ENCODE measurements around the gene EIF3F. TPM values are rescaled to one million over a fixed set of nuclear protein-coding genes. Genes with fewer than 3 reads are reported as not detected.

Gene EIF3F
- total and polyA plus RNA-seq, 2 of the 4 experiments (the other 2 are of a cell fraction): 279 to 306 TPM

DNA sequence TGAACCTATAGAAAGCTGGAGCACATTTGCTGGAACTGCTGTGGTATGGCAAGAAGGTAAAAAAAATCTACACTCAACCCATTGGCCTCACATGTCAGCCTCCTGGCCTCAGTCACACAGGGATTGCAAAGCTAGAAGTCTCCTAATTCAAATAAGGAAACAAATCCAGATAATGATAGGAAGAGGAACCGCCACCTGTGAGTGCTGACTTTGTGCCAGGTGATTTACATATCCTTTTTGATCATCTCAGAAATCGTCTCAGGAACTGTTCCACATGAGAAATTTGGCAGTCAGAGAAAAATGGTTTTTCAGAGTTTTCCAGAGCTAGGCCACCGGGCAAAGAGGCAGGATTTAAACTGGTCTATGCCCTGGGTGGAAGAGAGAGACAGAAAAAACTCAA, 22.9 kb upstream of the EIF3F start:
- Histone ChIP-seq H4K20me1 (ENCODE audit: insufficient read depth, low read length) (no peaks in the 10 kb centered on the region), H3K9me1 (ENCODE audit: insufficient read depth, low read length) (peaks cover 16% of the 10 kb centered on the region), H2AK9ac (replicated peaks; ENCODE audit: low read depth, low read length, poor library complexity) (peak overlapping the region; percentile 92), H3K4me1 (ENCODE audit: control insufficient read depth, insufficient read depth, low read length) (peaks cover 32% of the 10 kb centered on the region), H2BK20ac (ENCODE audit: low read depth, low read length) (peak overlapping the region; percentile 95), H4K5ac (ENCODE audit: low read depth, low read length) (peak overlapping the region; percentile 89; the same call in 1 of the 2 replicates), H3K36me3 (ENCODE audit: control insufficient read depth, insufficient read depth, low read length) (no peaks in the 10 kb centered on the region), H4K8ac (ENCODE audit: low read depth in 2 of 2, low read length in 2 of 2) (peak overlapping the region; percentile 89 to 96), H3K79me1 (ENCODE audit: low read depth in 1 of 2, low read length in 2 of 2) (peaks cover 0 to 19% of the 10 kb centered on the region in 2 experiments; a peak in 2 of 4 replicates), H3K4me3 (ENCODE audit: insufficient read depth, low read depth, low read length) (no peak overlapping the region), H3K9me3 (ENCODE audit: control insufficient read depth, insufficient read depth, low read length) (no peaks in the 10 kb centered on the region), H3K23ac (ENCODE audit: low read depth, low read length) (peak overlapping the region; percentile 76; the same call in 1 of the 2 replicates), H3K4ac (ENCODE audit: low read depth, low read length) (peak overlapping the region; percentile 98), H3K9ac (ENCODE audit: low read depth, low read length) (peak overlapping the region; percentile 10; the same call in 1 of the 2 replicates), H4K91ac (ENCODE audit: insufficient read depth, low read depth, low read length) (peak overlapping the region; percentile 99), H3K27me3 (ENCODE audit: control insufficient read depth, insufficient read depth, low read length) (no peaks in the 10 kb centered on the region), H3K56ac (ENCODE audit: extremely low read depth, insufficient read depth, low read length) (peak overlapping the region; percentile 68; the same call in 1 of the 2 replicates), H2AK5ac (ENCODE audit: low read depth, low read length) (peak overlapping the region; percentile 95), H2AFZ (replicated peaks; ENCODE audit: low read length, poor library complexity) (no peak overlapping the region), H2BK5ac (ENCODE audit: low read depth, low read length, poor library complexity, severe bottlenecking) (peak overlapping the region; percentile 98), H2BK120ac (ENCODE audit: low read depth, low read length) (peak overlapping the region; percentile 98), H3K4me2 (ENCODE audit: low read depth, low read length) (peak overlapping the region; percentile 33; the same call in 1 of the 2 replicates), H3K27ac (ENCODE audit: insufficient read depth, low read length) (peak overlapping the region; percentile 75), H3K18ac (ENCODE audit: low read depth, low read length) (peak overlapping the region; percentile 94), H2BK15ac (ENCODE audit: low read depth, low read length) (peak overlapping the region; percentile 95), H3K14ac (replicated peaks; ENCODE audit: low read depth, low read length) (peak overlapping the region; percentile 95)
- in situ Hi-C loops (cut with MboI; ENCODE audit: low sequenced_read_pairs) (no loop called here), dilution Hi-C loops (cut with HindIII; ENCODE audit: low sequenced_read_pairs, unreplicated experiment) (no loop called here), intact Hi-C loops (cut with micrococcal nuclease) (no loop called here)
- DNase-seq: peak; percentile 23
- POLR2A ChIA-PET (ENCODE audit: unreplicated experiment): no interaction called here
- CTCF ChIA-PET: interaction anchor here (0.9 to 1.4 kb wide), 2 partner anchors 8 to 393 kb away, joined by 3 read pairs; no protein-coding TSS in a partner anchor
- TF ChIP-seq CEBPB (IDR thresholded peaks at IDR 0.05; ENCODE audit: low read depth, low read length): no peak
- no peak for TF ChIP-seq CTCF (conservative IDR thresholded peaks at IDR 0.05; ENCODE audit: low read depth, low read length)
- no peak for TF ChIP-seq CHD1 (IDR thresholded peaks at IDR 0.05; ENCODE audit: low read depth, low read length)
- TF ChIP-seq MAZ (IDR thresholded peaks at IDR 0.05; ENCODE audit: borderline replicate concordance, low read depth, low read length): no peak
- no peak for TF ChIP-seq BHLHE40 (IDR thresholded peaks at IDR 0.05; ENCODE audit: low read depth, low read length)
- TF ChIP-seq, protein P1, sequence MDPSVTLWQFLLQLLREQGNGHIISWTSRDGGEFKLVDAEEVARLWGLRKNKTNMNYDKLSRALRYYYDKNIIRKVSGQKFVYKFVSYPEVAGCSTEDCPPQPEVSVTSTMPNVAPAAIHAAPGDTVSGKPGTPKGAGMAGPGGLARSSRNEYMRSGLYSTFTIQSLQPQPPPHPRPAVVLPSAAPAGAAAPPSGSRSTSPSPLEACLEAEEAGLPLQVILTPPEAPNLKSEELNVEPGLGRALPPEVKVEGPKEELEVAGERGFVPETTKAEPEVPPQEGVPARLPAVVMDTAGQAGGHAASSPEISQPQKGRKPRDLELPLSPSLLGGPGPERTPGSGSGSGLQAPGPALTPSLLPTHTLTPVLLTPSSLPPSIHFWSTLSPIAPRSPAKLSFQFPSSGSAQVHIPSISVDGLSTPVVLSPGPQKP (IDR thresholded peaks at IDR 0.05; ENCODE audit: borderline replicate concordance, low read depth, low read length): no peak
- no peak for TF ChIP-seq RAD21 (IDR thresholded peaks at IDR 0.05; ENCODE audit: low read length)
- TF ChIP-seq NFE2L2 (IDR thresholded peaks at IDR 0.05; ENCODE audit: low read depth, low read length): no peak
- no peak for TF ChIP-seq RCOR1 (IDR thresholded peaks at IDR 0.05; ENCODE audit: insufficient replicate concordance, low read length)
- TF ChIP-seq MAFK (IDR thresholded peaks at IDR 0.05; ENCODE audit: low read depth, low read length): no peak
- TF ChIP-seq RFX5 (IDR thresholded peaks at IDR 0.05; ENCODE audit: low read depth, low read length): no peak
- no peak for TF ChIP-seq USF2 (IDR thresholded peaks at IDR 0.05; ENCODE audit: low read depth, low read length)
- no peak for TF ChIP-seq SMC3 (IDR thresholded peaks at IDR 0.05; ENCODE audit: low read depth, low read length)
- TF ChIP-seq POLR2A (IDR thresholded peaks at IDR 0.05; ENCODE audit: low read depth, low read length): no peak
- no peak for TF ChIP-seq FOS (IDR thresholded peaks at IDR 0.05; ENCODE audit: low read depth, low read length)
- TF ChIP-seq MXI1 (IDR thresholded peaks at IDR 0.05; ENCODE audit: borderline replicate concordance, low read depth, low read length): no peak
- ATAC-seq (ENCODE audit: low read depth): no peak
- WGBS, 2 experiments (ENCODE audit: extremely low coverage in 2 of 2, insufficient read length in 1 of 2): 80% methylated on average over 2 of the region's 3 CpGs; no CpG with 5 or more reads in 1 of the 2 experiments
- no TSS peak for BruUV-seq (replicated peaks)
